GM19372 (cell line): ENCODE data around the gene DDX3X.
"Not testable (repeated sequence)": the region's sequence is repeated elsewhere in the genome, so short reads cannot be mapped to it uniquely, and the experiment has no call there.

Source experiments
- ATAC-seq: cut with Tn5 transposase; IDR thresholded peaks from one replicate; pipeline ENCODE4 v1.9.1; 2021; ENCODE audit warnings: mild to moderate bottlenecking, low read depth, moderate library complexity; ENCODE audit not compliant: unreplicated experiment

The DDX3X gene

GRCh38 chrX:41408576-41408975 is 74.6 kb downstream of the DDX3X start:
- no peak for ATAC-seq

GRCh38 chrX:41409006-41409405 is 75.0 kb downstream of the DDX3X start:
- no peak for ATAC-seq

- ATAC-seq: not testable (repeated sequence)
Observed at GRCh38 chrX:41411222-41411621, 77.3 kb downstream of the DDX3X start.

GRCh38 chrX:41412261-41413081 is 78.5 kb downstream of the DDX3X start:
- ATAC-seq: no peak
